Measurements from ENCODE around the gene DDX10.
A peak's percentile ranks its signal among the peaks of the same experiment; 100 is the strongest.

The DDX10 gene

DNA sequence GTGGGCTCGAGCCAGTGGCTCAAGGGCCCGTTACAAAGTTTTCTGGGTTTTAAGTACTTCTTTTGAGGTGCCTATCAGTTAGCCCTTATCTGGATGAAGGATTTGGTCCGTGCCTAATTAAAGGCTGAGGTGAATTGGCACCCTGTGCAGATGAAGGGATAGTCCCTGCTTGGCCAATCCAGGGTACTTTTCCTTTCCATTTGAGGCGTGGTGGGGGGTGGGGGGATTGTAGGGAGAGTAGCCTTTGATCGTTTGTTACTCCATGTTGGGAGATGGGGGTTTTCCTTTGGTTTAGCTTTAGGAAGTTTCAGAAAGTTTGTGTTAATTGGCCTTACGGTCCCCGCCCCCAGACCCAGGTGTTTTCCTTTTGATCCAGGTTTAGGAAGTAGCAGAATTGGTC lies 170.8 kb downstream of the DDX10 start:
- no peak for DNase-seq

DNA sequence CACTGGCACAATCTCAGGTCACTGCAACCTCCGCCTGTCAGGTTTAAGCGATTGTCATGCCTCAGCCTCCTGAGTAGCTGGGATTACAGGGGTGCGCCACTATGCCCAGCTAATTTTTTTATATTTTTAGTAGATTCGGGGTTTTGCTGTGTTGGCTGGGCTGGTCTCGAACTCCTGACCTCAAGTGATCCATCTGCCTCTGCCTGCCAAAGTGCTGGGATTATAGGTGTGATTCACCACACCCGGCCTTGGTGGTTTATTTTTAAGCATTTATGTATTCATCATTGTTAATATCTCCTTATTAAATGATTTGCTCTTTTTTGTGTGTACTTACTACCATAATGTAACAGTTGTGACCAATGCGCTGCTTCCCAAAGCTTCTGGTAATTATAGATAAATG lies 171.7 kb downstream of the DDX10 start:
- DNase-seq = no peak

DNA sequence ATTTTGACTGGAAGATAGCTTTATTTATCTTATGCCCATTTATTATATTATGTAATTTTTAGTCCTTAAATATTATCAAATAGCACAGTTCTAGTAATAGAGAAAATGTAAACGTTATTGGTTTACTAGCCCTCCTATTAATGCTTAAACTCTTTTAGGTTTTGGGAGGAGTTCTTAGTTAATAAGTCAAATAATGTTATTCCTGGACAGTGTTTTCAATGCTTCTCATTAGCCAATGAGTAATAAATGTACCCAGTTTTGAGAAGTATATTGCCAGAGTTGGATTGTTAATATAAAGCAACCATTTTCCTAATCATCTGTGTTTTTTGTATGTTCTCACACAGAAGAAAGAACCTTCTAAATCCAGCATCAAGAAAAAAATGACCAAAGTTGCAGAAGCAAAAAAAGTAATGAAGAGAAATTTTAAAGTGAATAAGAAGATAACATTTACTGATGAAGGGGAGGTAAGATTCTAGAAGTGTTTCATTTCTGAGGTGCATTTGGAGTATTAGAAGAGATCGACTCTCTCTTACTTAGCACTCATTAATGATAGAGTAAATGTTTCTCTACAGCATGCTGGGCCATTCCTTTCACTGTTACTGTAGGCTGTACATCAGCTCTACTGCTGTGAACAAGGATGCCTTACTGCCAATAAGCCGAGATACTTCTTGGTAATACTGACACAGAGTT lies 173.4 kb downstream of the DDX10 start:
- no peak for DNase-seq

DNA sequence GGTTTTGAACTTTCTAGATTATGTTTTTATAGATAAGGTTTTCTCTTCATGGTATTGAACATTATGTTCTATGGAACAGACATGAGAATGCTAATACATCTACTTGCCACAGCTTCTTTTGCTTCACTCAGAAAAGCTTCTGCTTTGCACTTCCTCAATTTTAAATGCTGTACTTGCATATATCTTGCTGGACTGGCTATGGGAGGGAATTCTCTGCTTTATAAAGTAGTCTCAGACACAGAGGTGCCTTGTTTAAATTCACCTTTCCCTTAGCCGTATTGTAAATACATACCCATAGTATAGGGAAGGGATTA lies 173.9 kb downstream of the DDX10 start:
- DNase-seq = no peak

DNA sequence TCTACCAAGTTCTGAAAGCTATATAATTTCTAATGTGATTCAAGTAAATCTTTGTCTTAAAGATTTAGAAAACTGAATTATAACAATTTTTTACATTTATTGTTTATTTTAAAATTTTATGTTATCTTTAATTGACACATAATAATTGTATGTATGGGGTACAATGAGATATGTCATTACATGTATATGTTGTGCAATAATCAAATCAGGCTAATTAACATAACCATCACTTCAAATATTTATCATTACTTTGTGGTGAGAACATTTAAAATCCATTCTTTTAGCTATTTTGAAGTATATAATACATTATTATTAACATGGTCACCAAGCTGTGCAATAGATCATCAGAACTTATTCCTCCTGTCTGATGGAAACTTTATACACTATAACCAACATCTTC lies 181.1 kb downstream of the DDX10 start:
- DNase-seq = no peak

DNA sequence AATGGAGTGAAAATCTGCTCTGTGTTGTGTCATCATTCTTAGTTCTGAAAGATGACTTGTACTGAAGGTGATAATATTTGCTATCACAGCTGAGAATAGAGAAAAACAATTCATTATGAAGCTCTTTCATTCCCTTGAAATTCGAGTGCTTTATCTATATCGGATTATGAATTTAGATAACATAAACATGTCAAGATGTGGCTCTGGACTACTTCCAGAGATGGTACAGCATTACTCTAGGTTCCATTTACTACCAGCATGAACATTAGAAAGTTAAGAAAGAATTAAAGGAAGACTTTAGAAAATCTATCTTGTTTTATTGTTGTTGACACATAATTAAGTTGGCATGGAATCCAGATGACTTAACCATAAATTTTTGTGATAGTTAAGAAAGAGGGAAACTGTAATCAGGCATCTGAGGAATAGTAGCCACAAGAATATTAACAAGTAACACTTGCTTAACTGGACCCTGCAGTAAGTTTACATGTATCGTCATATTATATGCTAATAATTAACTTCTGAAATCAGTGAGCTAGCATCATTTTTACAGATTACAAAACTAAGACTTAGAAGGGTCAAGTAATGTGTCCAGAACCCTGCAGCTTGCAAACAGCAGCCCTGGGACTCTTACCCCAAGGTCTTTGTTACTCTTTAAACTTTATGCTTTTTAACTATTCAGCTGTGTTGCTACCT lies 182.6 kb downstream of the DDX10 start:
- DNase-seq = no peak

DNA sequence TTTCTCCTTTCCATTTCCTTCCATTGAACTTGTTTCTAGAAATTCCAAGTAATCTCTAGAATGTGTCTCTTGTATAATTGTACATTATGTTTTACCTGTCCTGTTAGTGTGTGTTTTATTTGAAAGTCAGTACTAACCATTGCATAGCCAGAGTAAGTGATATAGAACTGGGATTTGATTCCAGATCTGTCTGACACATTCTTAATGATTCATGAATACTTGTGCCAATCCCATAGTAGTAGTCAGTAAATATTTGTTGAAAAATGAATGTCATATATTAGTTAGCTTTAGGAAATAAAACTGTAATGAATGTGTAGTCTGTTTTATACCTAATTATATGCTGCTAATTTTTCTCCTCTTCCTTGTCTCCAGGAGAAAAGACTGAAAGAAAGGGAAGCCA lies 186.9 kb downstream of the DDX10 start:
- no peak for DNase-seq

DNA sequence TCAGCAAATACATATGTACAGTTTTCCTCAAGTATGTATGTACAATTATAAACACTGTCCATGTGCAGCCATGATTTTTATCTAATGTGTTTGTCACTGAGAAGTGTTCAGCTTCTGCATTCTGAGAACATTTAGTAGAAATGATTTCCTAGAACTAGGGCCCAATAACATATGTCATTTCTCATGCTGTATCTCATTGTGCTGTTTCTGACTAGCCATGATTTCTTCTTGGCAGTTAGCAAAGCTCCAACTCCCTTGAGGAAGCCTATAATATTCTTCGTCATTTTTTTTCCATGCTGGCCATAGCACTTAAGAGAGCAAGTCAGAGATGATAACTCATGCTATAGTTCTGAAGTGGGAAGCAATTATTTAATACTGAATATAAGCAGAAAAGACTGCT lies 187.8 kb downstream of the DDX10 start:
- no peak for DNase-seq

DNA sequence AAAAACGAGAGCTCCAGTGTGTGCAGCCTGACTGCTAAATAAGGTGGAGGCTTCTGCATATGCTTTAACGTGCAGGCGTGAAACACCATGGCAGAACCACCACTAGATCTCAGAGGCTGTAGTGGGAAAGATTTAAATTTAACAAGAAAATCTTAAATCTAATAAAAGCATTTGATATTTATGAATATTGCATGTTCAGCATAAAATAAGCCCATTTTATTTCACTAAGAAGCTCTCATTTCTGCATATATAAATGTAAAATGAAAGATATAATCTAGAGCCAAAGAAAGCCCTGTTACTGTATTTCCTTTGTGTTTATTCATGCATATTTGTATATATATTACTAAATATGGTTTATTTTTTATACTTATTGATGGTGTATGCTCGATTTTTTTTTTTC lies 188.3 kb downstream of the DDX10 start:
- no peak for DNase-seq

DNA sequence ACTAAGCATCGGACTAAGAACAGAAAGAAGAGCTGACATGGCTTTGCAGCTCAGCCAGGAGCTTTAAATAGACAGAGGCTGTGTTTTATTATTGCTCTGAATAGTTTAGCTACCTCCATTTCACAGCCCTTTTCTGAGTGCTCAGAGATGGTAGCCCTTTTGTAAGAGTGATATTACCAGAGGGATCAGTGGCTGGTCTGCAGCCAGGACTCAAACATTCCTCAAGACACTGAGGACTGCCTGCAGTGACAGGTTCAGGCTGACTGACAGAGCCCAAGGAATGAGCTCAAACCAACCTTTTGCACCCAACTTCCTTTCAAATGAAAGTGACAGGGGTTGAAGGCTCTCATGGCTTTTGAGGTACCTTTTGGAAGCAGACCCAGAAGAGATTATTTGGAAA lies 189.0 kb downstream of the DDX10 start:
- no peak for DNase-seq

DNA sequence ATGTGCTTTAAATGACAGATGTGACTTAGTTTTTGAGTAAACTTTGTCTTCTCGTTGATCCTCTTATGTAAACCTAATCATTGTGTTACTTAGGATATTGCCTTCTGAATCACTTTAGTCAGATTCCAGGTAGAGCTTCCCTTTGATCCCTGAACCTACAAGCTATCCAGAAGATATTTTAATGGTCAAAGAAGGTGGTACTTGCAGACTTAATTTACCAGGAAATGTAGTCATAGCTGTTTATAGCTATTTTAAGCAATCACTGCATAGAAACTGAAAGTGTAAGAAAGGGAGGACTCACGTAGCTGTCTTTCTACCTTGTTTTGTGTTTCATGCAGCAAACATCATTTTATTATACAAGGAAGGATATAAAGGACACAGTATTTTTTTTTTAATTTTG lies 189.5 kb downstream of the DDX10 start:
- DNase-seq = no peak

DNA sequence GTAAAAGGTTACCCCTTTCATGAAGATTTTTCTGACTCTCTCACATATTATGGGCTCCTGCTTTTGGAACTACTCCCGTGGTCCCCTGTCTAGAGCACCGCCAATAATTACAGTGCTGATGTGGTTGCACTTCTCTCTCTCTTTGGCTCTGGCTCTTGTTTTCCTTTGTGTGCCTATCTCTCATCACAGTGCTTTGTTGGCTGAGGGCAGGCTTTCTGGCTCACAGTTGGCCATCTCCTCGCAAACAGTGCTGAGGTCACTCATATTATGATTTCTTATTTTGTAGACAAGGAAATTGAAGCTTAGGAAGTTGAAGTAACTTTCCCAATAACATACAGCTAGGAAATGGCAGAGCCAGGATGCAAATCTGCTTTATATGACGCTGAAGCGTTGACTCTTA lies 192.5 kb downstream of the DDX10 start:
- peak; percentile 34 for DNase-seq

DNA sequence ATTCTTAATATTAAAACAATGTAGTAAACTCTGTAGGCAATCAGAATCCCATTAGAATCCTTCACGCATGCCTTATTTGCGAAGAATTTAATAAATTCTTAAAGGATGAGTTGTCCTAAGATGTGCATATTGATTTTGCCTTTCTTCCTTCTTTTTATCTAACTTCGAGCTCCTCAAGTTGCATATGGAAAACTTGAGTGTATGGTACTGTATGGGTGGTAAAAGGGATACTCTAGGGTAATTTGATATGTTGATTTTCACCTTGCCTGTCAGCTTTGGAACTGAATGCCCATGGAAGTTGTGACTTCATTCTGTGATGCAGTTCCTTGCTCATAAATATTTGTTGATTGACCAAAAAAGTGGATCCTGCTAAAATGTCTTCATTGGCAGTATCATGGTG lies 193.8 kb downstream of the DDX10 start:
- no peak for DNase-seq

DNA sequence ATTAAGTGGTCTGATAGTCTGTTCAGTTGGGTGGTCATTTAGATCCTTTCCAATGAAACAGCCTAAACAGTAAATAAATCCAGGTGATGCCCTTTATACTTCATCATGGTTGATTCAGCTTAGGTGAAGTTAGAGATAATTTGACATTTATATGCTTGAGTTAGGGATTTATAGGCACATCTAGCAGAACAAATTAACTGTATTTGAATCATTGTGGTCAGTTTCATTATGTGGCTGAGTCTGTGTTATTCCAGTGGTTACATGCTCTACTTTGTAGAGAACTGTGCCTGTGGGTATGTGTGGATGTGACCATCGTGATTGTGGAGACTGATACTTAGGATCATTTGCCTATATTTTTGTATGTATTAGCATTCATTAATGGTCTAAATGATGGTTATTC lies 194.6 kb downstream of the DDX10 start:
- DNase-seq = no peak

DNA sequence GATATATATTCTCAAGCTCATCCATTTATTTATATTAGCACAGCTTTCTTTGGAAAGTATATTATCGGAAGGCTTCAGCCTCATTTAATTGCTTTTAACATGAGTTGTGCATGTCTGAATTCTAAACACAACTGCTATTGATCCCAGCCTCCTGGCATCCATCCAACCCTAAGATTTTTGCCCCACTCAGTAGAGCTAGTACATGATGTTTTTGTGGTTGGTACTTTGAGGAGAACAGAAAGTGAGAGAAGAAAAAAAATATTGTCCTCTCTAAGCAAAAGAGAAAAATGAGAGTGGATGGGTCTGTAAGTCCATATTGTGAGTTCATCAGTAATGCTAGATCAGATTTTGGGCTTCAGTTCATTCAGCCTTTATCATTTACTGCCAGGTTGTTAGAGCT lies 198.7 kb downstream of the DDX10 start:
- no peak for DNase-seq

DNA sequence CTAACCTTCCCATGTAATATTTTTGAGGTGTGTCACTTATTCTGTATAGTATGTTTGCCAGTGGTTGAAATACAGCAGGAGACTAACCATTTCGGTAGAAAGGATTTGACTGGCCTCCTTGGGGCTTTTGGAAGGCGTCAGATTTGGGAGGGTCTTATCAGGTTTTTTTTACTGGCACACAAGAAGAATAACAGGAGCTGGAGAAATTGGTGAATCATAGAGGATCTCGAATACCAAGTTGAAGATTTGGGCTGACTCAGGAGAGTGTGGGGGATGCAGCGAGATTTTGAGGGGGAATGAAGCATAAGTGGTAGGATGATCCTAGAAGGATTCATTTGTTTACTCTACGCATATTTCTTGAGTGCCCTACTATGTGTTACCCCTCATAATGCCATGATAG lies 200.5 kb downstream of the DDX10 start:
- DNase-seq = no peak

DNA sequence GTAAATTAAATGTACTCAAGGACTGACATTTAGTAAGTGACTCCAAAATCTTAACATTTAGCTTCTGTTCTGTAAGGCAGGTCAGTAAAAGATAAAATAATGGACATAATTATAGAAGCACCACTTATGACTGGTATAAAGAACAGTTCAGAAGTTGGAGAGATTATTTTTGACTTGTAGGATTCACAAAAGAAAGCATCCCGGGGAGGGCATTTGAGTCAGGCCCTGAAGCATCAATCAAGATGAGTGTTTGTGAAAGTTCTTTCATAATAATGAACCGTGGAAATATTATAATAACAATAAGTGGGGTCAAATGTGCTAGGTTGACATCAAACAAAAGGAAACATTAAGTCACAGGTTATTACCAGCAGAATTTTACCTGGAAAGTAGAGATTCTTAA lies 201.9 kb downstream of the DDX10 start:
- no peak for DNase-seq

DNA sequence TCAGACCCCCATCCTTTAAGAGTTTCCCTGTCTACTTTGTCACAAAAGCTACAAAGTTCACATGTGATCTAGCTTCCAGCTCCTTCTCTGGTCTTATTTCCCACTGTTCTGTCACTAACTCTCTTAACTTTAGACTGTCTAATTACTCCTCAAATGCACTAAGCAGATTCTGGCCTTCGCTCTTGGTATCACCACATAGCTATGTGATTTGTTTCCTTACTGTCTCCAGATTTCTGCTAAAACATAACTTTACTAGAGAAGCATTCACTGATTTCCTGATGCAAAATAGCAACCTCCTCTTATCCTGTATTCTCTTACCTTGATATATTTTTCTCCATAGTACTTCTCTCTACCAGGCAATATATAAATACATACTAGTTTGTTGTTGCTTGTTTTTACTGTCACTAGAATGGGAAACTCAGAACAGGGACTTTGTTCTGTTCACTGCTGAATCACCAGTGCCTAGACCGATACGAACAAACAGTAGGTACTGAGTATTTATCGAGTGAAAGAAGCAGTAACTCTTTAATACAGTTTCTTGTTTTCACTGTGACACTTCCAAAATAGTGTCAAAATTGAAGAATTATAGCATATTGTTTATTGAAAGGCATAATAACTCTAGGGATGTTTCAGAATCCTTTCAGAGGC lies 205.6 kb downstream of the DDX10 start:
- no peak for DNase-seq

DNA sequence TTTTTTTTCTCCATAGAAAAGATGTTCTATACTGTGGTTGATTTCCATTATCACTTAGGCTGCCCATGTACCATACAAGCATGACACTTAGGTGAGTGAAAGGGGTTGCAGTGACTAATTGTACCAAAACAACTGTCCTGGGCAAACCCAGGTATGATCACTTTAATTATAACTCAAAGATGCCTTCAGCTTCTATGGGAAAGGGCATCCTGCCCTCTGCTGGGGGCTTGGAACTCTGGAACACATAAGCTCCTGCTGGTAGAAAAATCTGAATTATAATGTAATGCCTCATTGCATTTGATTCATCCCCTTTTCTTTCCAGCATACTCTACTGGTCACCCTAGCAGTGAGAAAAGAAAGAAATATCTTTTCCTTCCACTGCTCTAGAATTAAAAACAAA lies 206.3 kb downstream of the DDX10 start:
- peak; percentile 32 for DNase-seq

DNA sequence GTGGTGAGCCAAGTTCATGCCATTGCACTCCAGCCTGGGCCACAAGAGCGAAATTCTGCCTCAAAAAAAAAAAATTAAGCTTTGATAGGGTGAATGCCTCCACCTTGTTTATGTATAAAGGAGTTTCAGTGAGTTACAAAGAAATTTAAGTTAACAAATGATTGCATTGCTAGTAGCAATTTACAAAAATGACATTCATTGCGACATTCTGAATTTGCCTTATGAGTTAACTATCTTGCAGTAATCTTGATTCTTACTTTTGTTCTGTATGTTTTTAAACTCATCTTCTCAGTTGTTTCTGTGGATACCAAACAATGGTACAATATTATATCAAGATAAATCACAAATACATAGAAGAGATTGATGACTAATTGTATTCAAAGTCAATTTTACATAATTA lies 207.0 kb downstream of the DDX10 start:
- no peak for DNase-seq

DNA sequence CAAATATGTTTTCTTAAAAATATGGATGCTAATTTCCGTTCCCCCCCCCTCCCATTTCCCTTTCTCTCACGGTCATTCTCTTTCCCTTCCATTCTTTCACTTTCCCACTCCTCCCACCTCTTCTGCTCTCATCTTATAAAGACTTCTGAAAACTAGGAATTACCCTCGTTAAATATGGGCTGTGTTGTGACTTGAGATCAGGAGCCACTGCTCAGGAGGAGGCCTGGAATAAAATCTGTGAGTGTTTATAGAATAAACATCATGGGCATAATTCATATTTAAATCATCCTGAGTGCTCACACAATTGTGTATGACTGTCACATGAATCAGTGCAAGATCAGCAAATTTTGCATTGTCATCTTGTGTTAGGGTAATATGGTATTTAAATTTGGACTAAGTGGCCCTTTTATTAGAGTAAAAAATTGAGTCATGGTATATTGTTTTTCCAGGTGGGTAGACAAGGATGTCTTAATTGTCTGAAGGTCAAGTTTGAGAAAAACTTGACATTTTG lies 208.0 kb downstream of the DDX10 start:
- DNase-seq = no peak

DNA sequence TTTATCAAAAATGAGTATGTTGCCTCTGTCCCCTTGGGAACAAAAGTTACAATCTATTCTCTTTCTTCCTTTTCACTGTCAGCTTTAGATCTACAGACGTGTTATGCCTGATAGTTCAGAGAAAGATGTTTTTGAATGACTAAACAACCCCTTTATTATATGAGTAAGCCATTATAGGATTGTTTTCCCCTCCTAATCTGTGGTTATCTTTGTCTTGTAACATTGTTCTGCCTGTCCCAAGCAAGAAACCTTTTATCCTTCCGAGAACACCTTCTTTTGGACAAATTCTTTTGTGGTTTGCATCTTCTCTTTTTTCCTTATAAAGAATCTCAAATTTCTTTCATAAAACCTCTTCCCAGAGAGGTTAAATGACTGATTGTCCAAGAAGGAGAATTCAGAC lies 208.4 kb downstream of the DDX10 start:
- no peak for DNase-seq

DNA sequence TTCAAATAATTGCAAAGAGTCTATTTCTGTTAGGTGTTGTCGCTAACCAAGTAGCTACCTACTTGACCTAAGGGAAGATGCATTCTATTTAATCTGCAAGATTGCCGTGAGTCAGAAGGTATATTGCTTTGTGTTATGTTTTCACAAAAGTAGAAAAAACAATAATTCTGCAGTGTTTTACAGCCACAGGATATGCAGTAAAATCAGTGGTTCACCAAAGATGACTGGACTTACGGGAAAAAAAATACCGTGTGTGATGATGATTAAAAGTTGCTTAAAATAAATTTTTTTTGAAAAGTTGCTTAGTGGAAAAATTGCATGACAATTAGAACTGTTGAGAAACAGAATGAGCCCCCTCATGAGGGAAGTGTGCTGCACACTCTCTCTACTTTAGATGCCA lies 209.1 kb downstream of the DDX10 start:
- no peak for DNase-seq

DNA sequence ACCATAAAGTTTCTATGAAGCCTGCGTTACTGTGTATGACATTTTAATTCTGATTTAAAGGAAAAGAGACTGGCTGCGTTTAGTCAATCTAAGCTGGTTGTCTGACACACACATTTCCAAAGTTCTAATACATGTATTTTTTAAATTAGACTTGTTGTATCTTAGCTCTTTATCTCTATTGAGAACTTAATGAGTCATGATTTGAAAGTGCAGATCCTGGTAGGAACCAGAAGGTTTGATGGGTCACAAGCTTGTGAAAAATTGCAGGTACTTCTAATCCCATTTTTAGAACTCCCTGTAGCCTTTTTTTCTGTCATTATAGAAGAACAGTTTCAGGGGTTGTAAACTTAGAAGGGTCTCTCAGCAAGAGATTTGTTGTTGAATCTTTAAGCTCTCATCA lies 210.3 kb downstream of the DDX10 start:
- DNase-seq = no peak

DNA sequence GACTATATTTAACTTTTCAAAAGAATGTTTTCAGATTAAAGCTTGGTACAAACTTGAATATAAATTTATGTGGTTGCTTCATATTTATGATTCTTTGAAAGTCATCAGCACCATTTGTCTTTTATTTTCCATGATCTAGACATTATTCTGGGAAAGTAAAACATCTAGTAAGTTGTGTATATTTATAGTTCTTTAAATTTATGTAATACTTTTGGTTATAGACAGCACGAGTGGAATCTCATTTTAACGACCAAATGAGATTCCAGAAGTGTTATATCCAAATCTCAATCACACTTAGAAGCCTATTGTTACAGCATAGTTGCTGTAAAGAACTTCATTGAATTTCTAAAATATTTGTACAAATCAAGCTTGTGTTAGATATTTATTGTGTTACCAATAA lies 212.3 kb downstream of the DDX10 start:
- no peak for DNase-seq

All from left hindlimb (tissue), 1 donor.